A673 (cell line): Measurements from ENCODE around the gene LEF1. TPM values are rescaled to one million over a fixed set of nuclear protein-coding genes. Genes with fewer than 3 reads are reported as not detected.

Experiments
- BruUV-seq: library from RNA; stranded (reverse); fragments of 400-500 nt; replicated peaks from 2 replicates; lab custom pipeline; 2021; lab: Mats Ljungman, UMichigan
- CTCF ChIA-PET: fragments of 300-600 bp; sonication (Branson Sonifier 250); formaldehyde crosslinking; loops from one replicate; lab custom pipeline; 2022; ENCODE audit warnings: antibody characterized with exemption; lab: Charles Lee
- POLR2A ChIA-PET: fragments of 300-600 bp; sonication (Branson Sonifier 250); formaldehyde crosslinking; loops from one replicate; lab custom pipeline; 2022; ENCODE audit warnings: antibody characterized with exemption; ENCODE audit not compliant: low non-redundant PET; lab: Charles Lee
- DNase-seq: peaks from one replicate; pipeline ENCODE4 v3.0.0-alpha.2; 2015; ENCODE audit warnings: low spot score
- H3K27ac ChIP-seq: fragments of 200-600 bp; sonication (generic); 2 replicates; pipeline ENCODE4 v1.5.1; 2016; ENCODE audit warnings: mixed run types, low read depth, mild to moderate bottlenecking, mixed read lengths, antibody characterized with exemption, low read length; ENCODE audit not compliant: poor library complexity, severe bottlenecking
- H3K27me3 ChIP-seq: fragments of 200-600 bp; sonication (generic); replicated peaks from 2 replicates; pipeline ENCODE4 v1.6.1; 2017; ENCODE audit warnings: mixed run types, low read depth, mild to moderate bottlenecking, mixed read lengths, antibody characterized with exemption, low read length; ENCODE audit not compliant: insufficient read depth, poor library complexity
- H3K36me3 ChIP-seq: fragments of 200-600 bp; sonication (generic); 2 replicates; pipeline ENCODE4 v1.6.1; 2016; ENCODE audit warnings: mixed run types, mild to moderate bottlenecking, mixed read lengths, antibody characterized with exemption, low read length; ENCODE audit not compliant: insufficient read depth, poor library complexity, severe bottlenecking
- H3K4me1 ChIP-seq: fragments of 200-600 bp; sonication (generic); 2 replicates; pipeline ENCODE4 v1.6.1; 2017; ENCODE audit warnings: mixed run types, mild to moderate bottlenecking, mixed read lengths, antibody characterized with exemption, low read length; ENCODE audit not compliant: insufficient read depth, poor library complexity, severe bottlenecking
- H3K4me3 ChIP-seq: fragments of 200-600 bp; sonication (generic); 2 replicates; pipeline ENCODE4 v1.5.1; 2016; ENCODE audit warnings: low read depth, mixed run types, mild to moderate bottlenecking, mixed read lengths, low read length; ENCODE audit not compliant: poor library complexity, severe bottlenecking
- H3K9me3 ChIP-seq: fragments of 200-600 bp; sonication (generic); 2 replicates; pipeline ENCODE4 v1.6.1; 2016; ENCODE audit warnings: mixed run types, low read depth, mild to moderate bottlenecking, mixed read lengths, antibody characterized with exemption, low read length; ENCODE audit not compliant: poor library complexity, severe bottlenecking
- CTCF ChIP-seq: fragments of 300-800, 200-600 bp; sonication (generic); conservative IDR thresholded peaks from 2 replicates; pipeline ENCODE4 v1.5.1; 2017; ENCODE audit warnings: low read depth, mild to moderate bottlenecking, antibody characterized with exemption, low read length, moderate library complexity, mixed read lengths
- EZH2 ChIP-seq: fragments of 200-600 bp; sonication (generic); IDR thresholded peaks from 2 replicates; pipeline ENCODE4 v1.6.1; 2017; ENCODE audit warnings: borderline replicate concordance, low read depth, mild to moderate bottlenecking, mixed read lengths, antibody characterized with exemption, low read length; ENCODE audit not compliant: poor library complexity, severe bottlenecking
- intact Hi-C: fragments of 100-400 bp; cut with micrococcal nuclease; formaldehyde crosslinking; loops from one replicate; pipeline ENCODE4 v1.10.0; 2022; ENCODE audit not compliant: unreplicated experiment
- total RNA-seq: library from RNA; stranded (reverse); gene quantifications from 2 replicates; pipeline ENCODE4 v1.2.3, GENCODE V29; 2021

Gene LEF1
- total RNA-seq, 1 experiment from 2014 or later: 2.5 TPM

- no peak for DNase-seq
- Histone ChIP-seq H3K4me3 (no peak overlapping the region), H3K4me1 (no peaks in the 10 kb centered on the region), H3K9me3 (no peaks in the 10 kb centered on the region), H3K27ac (no peak overlapping the region), H3K36me3 (no peaks in the 10 kb centered on the region), H3K27me3 (no peaks in the 10 kb centered on the region)
- TF ChIP-seq CTCF: no peak
- no peak for TF ChIP-seq EZH2
- intact Hi-C loops: no loop called here
- no TSS peak for BruUV-seq
- POLR2A ChIA-PET: no interaction called here
- CTCF ChIA-PET: no interaction called here
These were observed 40.8 kb upstream of the LEF1 start for GRCh38 chr4:108209489-108209888.

DNA sequence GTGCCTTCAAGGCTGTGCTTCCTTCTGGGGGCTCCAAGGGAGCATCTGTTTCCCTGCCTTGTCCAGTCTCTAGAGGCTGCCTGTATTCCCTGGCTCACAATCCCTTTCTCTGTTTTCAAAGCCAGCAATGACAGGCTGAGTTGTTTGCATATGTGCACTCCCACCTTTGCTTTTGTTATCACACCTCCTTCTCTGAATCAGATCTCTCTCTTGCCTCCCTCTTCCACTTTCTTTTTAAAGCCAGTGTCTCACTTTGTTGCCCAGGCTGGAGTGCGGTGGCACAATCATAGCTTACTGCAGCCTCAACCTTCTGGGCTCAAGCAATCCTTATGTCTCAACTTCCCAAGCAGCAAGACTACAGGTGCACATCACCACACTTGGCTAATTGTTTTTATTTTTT lies 37.1 kb upstream of the LEF1 start:
- ChIA-PET CTCF (no interaction called here), POLR2A (no interaction called here)
- no peak for TF ChIP-seq EZH2
- no peak for TF ChIP-seq CTCF
- DNase-seq: no peak
- no peak overlapping the region for H3K27ac ChIP-seq
- no peaks in the 10 kb centered on the region for H3K36me3 ChIP-seq
- no peaks in the 10 kb centered on the region for H3K9me3 ChIP-seq
- H3K27me3 ChIP-seq: no peaks in the 10 kb centered on the region
- intact Hi-C loops: no loop called here
- no peak overlapping the region for H3K4me3 ChIP-seq
- no peaks in the 10 kb centered on the region for H3K4me1 ChIP-seq
- no TSS peak for BruUV-seq

GRCh38 chr4:108204518-108204917 lies 35.8 kb upstream of the LEF1 start:
- no peak overlapping the region for H3K27ac ChIP-seq
- CTCF ChIA-PET: no interaction called here
- intact Hi-C loops: no loop called here
- no peaks in the 10 kb centered on the region for H3K4me1 ChIP-seq
- no TSS peak for BruUV-seq
- DNase-seq: no peak
- H3K4me3 ChIP-seq: no peak overlapping the region
- no peaks in the 10 kb centered on the region for H3K9me3 ChIP-seq
- no peaks in the 10 kb centered on the region for H3K27me3 ChIP-seq
- H3K36me3 ChIP-seq: no peaks in the 10 kb centered on the region
- POLR2A ChIA-PET: no interaction called here
- TF ChIP-seq CTCF (no peak), EZH2 (no peak)
